GM04504 (cell line): Measurements from ENCODE around the gene GAPT.
"Not testable (repeated sequence)": the region's sequence is repeated elsewhere in the genome, so short reads cannot be mapped to it uniquely, and the experiment has no call there.

ENCODE experiments used
- DNase-seq: peaks from one replicate; pipeline ENCODE4 v3.0.0-alpha.2; 2012; ENCODE audit warnings: low read depth

The GAPT gene

DNA sequence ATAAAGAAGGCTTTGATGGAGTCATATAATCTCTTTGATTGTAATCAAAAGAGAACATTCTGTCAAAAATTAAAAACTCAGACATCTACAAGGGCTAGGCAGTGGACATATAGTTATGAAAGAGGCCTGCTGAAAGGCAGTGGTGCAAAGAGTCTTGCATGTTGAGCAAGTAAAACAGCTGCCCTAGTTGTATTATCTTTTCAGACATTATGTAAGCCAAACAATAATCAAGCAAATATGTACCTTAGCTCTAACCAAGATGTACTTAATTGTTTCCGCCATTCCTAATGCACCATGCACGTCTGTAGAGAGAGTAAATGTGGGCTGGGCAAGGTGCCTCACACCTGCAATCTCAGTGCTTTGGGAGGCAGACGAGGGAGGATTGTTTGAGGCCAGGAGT is 14.3 kb downstream of the GAPT start:
- no peak for DNase-seq

DNA sequence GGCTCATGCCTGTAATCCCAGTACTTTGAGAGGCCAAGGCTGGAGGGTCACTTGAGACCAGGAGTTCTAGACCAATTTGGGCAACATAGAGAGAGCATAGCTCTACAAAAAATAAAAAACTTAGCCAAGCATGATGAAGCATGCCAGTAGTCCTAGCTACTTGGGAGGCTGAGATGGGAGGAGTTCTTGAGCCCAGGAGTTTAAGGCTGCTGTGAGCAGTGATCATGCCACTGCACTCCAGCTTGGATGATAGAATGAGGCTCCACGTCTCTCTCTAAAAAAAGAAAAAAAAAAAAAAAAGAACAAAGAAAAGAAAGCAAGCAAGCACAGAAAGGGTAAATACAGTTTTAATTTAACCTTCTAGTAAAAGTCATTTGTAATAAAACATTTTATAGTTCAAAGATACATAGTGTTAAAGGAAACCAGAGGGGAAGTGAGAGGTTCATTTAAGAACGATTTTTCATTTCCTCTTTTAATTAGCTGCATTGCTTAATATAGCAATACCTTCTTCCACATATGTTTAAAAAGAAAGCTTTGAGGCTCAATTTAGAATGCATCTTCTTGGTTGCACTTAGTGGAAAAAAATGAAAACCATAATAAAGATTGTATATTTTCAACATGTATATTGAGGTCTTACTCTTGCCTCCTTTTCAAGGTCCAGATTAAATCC is 14.9 kb downstream of the GAPT start:
- no peak for DNase-seq

DNA sequence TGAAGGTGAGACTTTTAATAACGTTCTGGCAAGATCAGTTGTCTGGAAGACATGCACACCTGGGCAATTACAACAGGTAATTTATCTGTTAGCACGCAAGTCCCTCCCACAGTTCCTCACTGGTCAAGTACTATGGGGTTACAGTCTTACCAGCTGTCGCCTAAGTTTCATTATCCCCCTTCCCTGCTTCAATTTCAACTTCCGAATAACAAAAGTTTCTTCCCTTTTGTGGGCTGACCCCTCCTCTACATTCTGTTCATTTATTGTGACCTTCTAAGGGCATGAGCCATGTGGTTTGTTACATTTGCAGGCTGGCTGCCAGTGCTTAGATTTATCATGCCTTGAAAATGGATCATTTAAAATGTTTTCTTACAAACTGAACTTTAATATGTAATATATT is 16.5 kb downstream of the GAPT start:
- no peak for DNase-seq

DNA sequence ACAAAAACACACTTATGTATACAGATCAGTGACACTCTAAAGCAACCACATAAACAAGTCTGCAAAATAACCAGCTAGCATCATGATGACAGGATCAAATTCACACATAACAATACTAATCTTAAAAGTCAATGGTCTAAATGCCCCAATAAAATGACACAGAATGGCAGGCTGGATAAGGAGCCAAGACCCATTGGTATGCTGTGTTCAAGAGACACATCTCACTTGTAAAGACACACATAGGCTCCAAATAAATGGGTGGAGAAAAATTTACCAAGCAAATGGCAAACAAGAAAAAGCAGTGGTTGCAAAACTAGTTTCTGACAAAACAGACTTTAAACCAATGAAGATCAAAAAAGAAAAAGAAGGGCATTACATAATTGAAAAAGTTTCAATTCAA is 26.0 kb downstream of the GAPT start:
- no peak for DNase-seq

DNA sequence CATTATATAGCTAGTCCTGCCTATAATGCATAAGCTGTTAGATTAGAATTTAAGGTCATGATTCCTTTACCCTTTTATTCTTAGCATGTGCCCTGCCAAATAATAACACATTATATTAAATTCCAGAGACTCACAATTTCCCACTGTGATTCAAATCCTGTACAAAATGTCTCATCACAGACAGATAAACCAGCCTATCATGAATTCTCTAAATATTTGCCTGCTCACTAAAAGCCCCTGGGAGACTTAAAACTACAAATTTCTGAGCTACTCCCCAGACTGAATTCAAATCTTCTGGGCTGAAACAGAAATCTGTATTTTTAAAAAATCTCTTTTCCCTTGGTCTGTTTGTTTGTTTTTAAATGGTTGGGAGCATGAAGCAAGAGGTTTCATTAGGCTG is 32.7 kb downstream of the GAPT start:
- no peak for DNase-seq

DNA sequence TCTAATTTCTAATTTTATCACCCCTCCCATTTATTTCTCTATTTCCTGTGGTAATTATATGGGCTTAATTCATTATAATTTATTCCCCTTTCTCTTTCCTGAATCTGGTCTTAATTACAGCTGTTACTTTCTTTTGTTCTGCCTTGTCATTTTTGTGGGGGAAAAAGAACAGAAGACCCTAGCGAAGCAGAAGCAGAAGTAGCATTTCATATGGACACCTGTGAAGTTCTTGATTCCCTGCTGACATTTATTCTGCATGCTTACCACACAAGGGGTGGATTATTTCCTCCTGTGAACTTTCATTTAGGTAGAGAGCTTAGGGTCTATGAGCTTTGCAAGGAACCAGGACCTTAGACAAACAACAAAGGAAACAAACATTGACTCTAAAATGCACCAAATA is 33.3 kb downstream of the GAPT start:
- DNase-seq = no peak

DNA sequence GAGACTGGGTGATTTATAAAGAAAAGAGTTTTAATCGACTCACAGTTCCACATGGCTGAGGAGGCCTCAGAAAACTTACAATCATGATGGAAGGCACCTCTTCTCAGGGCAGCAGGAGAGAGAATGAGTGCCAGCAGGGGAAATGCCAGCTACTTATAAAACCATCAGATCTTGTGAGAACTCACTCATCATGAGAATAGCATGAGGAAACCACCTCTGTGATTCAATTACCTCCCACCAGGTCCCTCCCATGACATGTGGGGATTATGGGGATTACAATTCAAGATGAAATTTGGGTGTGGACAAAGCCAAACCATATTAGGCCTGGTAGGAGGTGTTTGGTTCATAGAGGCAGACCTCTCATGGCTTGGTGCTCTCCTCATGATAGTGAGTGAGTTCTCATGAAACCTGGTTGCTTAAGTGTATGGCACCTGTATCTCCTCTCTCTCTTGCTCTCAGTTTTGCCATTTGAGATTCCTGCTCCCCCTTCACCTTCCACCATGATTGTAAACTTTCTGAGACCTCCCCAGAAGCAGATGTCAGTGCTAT is 39.8 kb downstream of the GAPT start:
- no peak for DNase-seq

DNA sequence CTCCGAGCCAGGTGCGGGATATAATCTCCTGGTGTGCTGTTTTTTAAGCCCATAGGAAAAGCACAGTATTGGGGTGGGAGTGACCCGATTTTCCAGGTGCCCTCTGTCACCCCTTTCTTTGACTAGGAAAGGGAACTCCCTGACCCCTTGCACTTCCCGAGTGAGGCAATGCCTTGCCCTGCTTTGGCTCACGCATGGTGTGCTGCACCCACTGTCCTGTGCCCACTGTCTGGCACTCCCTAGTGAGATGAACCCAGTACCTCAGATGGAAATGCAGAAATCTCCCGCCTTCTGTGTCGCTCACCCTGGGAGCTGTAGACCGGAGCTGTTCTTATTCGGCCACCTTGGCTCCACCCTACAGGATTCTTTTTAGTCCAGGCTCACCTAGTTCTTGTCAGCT is 50.7 kb downstream of the GAPT start:
- not testable (repeated sequence) for DNase-seq

DNA sequence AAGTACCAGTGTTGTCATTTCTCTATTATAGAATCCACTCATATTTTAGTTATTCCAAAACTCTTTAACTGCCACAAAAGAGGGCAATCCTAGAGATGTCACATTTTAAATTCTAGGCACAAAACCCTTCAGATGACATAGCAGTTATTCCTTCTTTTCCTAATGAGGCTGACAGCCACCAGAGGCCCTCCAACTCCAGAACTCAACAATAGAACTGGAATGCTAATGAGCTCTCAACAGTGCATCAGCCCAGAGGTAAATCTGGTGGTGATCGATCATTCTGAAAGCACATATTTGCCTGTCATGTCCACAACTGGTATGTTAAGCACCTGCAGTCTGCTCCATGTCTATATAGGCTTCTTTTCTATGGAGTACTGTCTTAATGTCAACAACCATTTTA is 51.5 kb downstream of the GAPT start:
- no peak for DNase-seq

DNA sequence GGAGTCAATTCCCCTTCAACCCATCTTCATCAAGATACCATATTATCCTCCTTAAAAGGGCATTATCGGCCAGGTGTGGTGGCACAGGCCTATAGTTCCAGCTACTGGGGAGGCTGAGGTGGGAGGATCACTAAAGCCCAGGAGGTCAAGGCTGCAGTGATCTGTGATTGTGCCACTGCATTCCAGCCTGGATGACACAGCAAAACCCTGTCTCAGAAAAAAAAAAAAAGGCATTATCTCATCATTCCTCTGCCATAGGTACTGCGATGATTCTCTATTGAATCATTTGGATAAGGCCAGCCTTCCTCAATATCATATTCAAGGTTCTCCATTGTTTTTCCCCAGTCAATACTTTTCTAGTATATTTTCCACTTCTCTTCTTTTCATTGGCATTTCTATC is 52.5 kb downstream of the GAPT start:
- no peak for DNase-seq

DNA sequence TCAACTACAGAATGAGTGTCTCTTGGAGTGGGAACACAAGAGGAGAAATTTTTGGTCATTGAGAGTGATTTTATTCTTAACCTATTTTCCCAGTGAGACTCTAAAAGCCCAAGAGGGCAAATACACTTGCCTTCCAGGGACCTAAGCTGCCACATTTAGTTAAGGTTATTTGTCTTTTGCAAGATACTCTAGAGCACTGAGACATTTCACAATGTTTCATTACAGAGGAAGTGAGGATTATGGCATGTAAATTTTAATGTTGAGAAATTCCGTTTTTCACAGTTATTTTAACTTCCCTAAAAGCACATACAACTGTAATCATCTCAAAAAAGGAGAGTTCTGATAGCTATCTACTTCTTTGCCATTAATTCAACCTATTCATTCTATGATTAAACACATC is 53.0 kb downstream of the GAPT start:
- no peak for DNase-seq

DNA sequence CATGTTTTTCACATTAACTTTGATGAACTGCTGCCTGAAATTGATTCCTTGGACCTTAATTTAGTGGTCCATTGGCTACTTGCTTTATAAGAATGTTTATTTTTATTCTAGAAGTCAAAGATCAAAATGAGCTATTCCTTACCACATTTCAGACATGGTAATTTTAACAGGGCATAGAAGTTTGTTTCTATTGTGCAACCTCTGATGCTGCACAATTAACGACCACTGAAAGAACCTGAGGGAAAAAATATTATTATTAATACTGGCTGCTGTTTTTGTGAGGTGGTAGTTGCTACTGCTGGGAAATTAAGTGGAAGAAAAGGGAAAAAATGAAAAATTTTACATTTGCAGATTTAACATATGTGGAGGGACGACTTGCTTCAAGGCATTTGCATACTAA is 53.7 kb downstream of the GAPT start:
- no peak for DNase-seq

DNA sequence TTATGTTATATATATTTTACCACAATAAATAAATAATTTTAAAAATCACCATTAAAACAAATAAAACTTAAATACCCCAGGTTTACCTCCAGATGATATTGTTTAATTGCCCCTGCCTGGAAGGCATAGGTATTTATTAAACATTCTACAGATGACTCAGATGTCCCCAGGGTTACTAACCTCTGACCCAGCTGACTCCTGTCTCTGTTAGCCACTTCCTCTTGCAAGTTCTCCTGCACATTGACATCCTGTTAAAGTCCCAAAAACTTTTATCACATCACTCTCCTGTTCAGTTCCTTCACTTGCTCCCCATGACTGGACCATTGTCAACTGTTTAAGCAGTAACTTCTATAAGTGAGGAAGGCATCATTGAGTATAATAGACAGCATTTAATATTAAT is 54.7 kb downstream of the GAPT start:
- DNase-seq = no peak
